ENCODE measurements around the gene AANAT. TPM values are rescaled to one million over a fixed set of nuclear protein-coding genes. Genes with fewer than 3 reads are reported as not detected.

The AANAT gene
- total RNA-seq, 1 experiment from 2014 or later = 0.17 TPM

DNA sequence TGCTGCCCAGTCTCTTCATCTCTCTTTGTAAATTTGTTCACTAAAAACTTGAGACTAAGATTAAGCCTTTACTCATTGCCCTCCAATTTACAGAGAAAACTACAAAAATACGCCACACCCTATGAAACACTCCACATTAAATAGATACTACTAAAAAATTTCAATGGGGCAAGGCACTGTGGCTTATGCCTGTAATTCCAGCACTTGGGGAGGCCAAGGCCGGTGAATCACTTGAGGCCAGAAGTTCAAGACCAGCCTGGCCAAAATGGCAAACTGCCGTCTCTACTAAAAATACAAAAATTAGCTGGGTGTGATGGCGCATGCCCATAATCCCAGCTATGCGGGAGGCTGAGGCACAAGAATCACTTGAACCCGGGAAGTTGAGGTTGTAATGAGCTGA, 18.3 kb upstream of the AANAT start:
- Histone ChIP-seq H3K4me3 (ENCODE audit: insufficient read depth, low read depth, low read length) (no peak overlapping the region), H3K27me3 (ENCODE audit: control insufficient read depth, insufficient read depth, low read length) (no peaks in the 10 kb centered on the region), H3K36me3 (replicated peaks; ENCODE audit: control insufficient read depth, insufficient read depth, low read length) (no peaks in the 10 kb centered on the region; the same call in none of the 2 replicates)
- no peak for DNase-seq

DNA sequence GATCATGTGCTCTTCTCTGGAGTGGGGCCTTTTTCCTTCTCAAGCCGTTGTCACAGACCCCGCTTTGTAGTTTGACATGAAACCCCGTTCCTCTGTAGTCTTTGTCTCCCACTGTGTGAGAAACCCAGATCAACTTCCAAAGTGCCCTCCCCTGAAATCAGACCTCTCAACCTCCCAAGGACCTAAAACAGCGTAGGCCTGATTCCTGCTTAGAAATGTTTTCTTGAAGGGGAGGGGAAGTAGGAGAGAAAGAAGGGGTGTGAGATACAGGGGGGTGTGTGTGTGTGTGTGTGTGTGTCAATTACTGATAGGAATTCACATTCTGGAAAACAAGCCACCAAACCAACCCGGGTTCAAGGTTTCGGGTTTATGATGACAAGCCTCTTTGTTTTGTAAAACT, 15.9 kb upstream of the AANAT start:
- peak overlapping the region; percentile 81 for H3K4me3 ChIP-seq (ENCODE audit: insufficient read depth, low read depth, low read length)
- no peak for DNase-seq
- no peaks in the 10 kb centered on the region for H3K27me3 ChIP-seq (ENCODE audit: control insufficient read depth, insufficient read depth, low read length)
- no peaks in the 10 kb centered on the region; the same call in none of the 2 replicates for H3K36me3 ChIP-seq (replicated peaks; ENCODE audit: control insufficient read depth, insufficient read depth, low read length)

DNA sequence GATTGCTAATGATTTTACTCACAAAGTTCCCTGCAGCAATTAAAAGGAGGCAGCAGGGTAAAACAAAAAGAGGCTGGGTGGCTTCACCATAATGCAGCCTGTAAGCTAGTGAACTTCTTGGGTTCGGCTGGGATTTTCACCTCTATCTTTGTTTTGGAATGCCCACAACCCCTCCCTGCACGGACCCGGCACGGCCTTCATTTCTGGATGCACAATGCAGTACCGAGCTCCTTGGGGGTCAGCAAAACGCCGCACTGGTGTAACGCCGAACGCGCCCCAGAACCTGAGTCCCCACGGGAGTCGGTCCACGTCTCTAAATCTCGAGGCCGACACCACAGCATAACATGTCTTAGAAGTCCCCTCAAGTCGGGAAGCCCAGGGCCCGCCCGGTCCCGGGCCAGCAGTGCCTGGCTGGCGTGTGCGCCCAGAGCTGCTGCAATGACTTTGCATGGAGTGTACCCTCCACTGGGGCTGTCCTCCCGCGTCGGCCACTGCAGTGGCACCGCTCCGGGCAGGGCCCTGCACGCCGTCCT, 15.2 kb upstream of the AANAT start:
- peak; percentile 62 for DNase-seq
- Histone ChIP-seq H3K27me3 (ENCODE audit: control insufficient read depth, insufficient read depth, low read length) (no peaks in the 10 kb centered on the region), H3K36me3 (replicated peaks; ENCODE audit: control insufficient read depth, insufficient read depth, low read length) (no peaks in the 10 kb centered on the region; the same call in none of the 2 replicates), H3K4me3 (ENCODE audit: insufficient read depth, low read depth, low read length) (peak overlapping the region; percentile 81)

DNA sequence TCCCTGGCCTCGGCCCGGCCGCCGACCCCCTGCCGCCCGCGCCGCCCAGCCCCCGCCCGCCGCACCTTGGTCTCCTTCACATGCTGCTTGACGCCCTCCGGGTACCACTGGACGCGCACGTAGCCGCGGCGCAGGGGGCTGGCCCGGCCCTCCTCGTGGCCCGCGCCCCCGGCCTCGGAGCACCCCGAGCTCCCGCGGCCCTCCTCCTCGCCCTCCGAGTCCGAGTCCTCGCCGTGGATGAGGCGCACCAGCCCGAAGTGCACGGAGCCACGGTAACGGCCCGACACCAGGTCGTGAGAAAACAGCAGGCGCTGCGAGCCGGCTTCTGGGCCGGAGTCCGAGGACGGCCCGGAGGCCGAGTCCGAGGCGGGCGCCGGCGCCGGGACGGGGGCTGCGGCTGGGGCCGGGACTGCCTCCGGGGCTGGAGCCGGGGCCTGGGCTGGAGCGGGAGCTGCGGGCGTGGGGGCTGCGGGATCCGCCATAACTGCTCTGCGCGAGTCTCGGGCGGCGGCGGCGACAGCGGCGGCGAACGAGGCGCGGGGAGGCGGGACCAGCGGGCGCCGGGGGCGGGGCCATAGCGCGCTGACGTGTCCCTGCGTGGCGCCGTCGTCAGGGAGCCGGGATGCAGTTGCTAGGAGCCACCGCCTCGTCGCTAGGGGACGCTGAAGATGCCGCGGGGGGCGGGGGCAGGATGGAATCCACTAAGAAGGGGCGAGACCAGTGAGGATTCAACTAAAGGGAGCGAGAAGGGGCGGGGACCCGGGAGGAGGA, 14.6 kb upstream of the AANAT start, which contains the start of gene UBE2O:
UBE2O (minus strand) TSS at position 493 of the 771 bp plus-strand sequence; CDS start at position 482, 11 bp downstream.
- no peaks in the 10 kb centered on the region for H3K27me3 ChIP-seq (ENCODE audit: control insufficient read depth, insufficient read depth, low read length)
- H3K36me3 ChIP-seq (replicated peaks; ENCODE audit: control insufficient read depth, insufficient read depth, low read length) = no peaks in the 10 kb centered on the region; the same call in none of the 2 replicates
- peak within 1 kb of the TSS; percentile 81 for H3K4me3 ChIP-seq (ENCODE audit: insufficient read depth, low read depth, low read length)
- peak; percentile 98 for DNase-seq

DNA sequence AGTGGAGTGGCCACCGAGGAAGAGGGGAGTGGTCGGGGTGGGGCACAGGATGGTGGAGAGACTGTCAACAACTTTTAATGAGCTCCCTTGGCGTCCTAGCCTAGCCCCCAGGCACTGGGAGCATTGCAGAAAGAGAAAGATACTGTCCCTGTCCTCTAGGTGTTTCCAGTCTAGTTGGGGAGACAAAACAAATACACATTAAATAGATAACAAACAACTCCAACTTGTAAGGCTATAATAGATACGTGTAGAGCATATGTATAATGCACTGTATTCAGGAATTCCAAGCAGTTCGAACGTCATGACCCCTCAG, 14.0 kb upstream of the AANAT start:
- no peak overlapping the region for H3K4me3 ChIP-seq (ENCODE audit: insufficient read depth, low read depth, low read length)
- no peak for DNase-seq
- no peaks in the 10 kb centered on the region; the same call in none of the 2 replicates for H3K36me3 ChIP-seq (replicated peaks; ENCODE audit: control insufficient read depth, insufficient read depth, low read length)
- H3K27me3 ChIP-seq (ENCODE audit: control insufficient read depth, insufficient read depth, low read length) = no peaks in the 10 kb centered on the region

DNA sequence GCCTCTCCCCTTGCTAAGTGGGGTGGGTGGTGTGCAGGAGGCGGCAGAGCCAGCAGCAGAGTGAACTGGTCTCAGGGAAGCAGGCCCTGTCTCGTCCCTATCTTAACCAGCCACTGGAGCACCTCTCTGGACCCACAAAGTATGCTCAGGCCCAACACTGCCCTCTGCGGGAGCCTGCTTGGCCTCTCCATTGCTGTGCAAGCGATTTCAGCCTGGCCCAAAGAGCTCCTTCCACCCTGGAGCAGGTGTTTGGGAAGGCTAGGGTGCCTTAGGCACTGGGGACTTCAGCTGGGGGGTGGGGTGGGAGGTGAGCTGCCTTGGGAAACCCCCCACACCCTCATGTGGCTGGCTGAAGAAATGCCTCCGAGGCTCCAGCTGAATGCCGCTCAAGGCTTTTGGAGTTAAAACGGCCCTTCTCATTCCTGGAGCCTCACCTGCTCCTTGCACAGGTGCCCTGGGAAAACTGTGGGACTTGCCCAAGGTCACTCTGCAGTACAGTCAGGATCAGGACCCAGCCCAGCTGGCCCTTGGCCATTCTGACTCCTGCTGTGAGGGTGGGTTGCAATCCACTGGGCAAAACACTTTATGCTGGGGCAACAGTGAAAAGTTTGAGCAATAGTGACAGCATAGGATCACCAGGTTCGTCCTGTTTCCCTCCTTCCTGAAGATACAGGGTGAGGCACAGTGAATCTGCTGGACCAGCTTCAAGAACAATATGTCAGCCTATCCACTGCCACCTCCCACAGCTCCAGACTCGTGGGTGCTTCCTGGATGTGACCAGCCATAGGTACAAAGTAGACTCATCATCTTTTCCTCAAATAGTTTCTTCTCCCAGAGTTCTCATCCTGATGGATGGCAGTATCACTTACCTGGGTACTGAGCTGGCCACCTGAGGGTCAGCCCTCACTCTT, 8.6 kb upstream of the AANAT start:
- peak; percentile 82 for DNase-seq
- no peaks in the 10 kb centered on the region; the same call in 1 of the 2 replicates for H3K27me3 ChIP-seq (ENCODE audit: control insufficient read depth, insufficient read depth, low read length)
- H3K4me3 ChIP-seq (ENCODE audit: insufficient read depth, low read depth, low read length) = no peak overlapping the region
- H3K36me3 ChIP-seq (replicated peaks; ENCODE audit: control insufficient read depth, insufficient read depth, low read length) = no peaks in the 10 kb centered on the region

DNA sequence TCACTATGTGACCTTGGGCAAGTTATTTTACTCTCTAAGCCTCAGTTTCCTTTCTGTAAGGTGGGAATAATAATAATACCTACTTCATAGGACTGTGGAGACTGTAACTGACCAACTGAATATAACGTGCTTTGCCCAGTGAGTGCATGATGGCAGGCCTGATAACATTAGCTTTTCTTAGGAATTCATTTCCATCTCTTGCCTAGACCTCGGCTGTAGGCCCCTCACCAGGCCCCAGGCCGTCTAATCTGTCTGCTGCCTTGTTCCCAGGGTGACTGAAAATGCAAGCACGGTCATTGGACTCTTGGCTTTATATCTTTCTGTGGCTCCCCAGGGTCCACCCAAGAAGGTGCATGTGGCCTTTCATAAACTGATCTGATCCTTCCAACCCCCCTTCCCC, 7.7 kb upstream of the AANAT start:
- no peaks in the 10 kb centered on the region; the same call in 1 of the 2 replicates for H3K27me3 ChIP-seq (ENCODE audit: control insufficient read depth, insufficient read depth, low read length)
- no peaks in the 10 kb centered on the region for H3K36me3 ChIP-seq (replicated peaks; ENCODE audit: control insufficient read depth, insufficient read depth, low read length)
- no peak for DNase-seq
- H3K4me3 ChIP-seq (ENCODE audit: insufficient read depth, low read depth, low read length) = no peak overlapping the region

DNA sequence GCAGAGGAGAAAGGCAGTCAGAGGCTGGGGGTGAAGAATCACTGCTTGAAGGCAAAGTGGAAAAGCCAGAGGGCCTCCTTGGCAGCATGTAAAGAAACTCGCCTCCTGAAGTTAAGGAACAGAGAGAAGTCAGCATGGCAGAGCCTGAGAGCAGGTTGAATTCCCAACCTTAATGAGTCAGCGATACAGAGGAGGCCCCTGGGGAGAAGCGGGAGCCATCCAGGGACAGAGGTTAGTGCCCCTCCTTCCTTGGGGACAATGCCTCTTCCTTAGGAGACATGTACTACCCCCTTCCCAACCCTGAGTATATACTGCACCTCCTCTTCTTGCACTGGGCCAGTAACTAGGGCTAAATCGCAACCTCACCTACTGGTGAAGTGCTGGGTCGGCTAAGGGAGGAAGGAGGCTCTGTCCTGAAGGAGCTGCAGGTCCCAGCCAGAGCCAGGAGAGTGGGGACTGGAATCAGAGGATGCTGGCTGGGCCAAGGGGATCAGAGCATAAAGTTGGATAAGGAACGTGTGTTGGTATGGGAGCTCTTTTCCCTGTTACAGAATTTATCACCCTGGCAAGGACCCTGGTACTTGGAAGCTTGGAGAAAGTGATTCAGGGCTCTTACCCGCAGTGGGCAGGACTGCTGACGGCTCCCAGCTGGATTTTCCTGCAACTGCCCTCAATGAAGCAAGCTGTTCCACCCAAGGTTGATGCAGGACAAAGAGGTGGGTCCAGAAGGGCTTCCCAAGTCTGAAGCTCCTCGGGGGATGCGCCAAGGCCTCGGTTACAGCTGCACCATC, 5.4 kb upstream of the AANAT start:
- no peaks in the 10 kb centered on the region for H3K36me3 ChIP-seq (replicated peaks; ENCODE audit: control insufficient read depth, insufficient read depth, low read length)
- peak; percentile 61 for DNase-seq
- no peaks in the 10 kb centered on the region; the same call in 1 of the 2 replicates for H3K27me3 ChIP-seq (ENCODE audit: control insufficient read depth, insufficient read depth, low read length)
- no peak overlapping the region for H3K4me3 ChIP-seq (ENCODE audit: insufficient read depth, low read depth, low read length)

DNA sequence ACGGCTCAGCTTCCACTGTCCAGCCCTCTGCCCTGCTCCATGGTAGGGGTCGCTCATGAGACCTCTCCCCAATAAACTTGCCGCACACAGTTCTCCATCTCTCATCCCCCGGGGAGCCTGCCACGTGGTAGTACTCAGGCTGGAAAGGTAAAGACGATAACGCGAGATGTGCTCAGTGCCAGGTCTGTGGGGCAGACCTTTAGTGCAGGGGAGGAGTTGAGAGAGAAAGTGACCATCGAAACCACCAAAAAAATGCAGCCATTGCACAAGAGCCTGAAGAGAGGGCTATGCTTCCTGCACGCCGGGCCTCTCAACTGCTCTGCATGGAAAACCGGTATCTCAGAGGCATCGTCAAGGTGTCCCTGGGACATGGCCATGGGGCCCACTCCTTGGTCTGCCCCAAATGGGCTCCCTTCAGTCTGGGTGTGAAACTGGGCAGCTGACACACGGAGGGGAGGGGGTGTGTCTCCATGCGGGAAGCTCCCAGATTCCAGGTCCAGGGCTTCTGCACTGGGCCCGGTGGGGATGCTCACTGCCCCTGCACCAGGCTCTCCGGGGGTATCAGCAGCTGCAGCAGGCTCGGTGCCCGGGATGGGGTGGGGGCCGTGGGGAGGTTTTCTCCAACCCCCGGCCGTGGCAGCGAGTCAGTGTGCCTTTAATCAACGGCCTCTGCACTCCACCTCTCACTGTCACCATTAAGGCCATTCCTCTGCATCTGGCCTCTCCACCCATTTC, 4.7 kb upstream of the AANAT start:
- DNase-seq = no peak
- Histone ChIP-seq H3K27me3 (ENCODE audit: control insufficient read depth, insufficient read depth, low read length) (no peaks in the 10 kb centered on the region; the same call in 1 of the 2 replicates), H3K4me3 (ENCODE audit: insufficient read depth, low read depth, low read length) (no peak overlapping the region), H3K36me3 (replicated peaks; ENCODE audit: control insufficient read depth, insufficient read depth, low read length) (no peaks in the 10 kb centered on the region)

DNA sequence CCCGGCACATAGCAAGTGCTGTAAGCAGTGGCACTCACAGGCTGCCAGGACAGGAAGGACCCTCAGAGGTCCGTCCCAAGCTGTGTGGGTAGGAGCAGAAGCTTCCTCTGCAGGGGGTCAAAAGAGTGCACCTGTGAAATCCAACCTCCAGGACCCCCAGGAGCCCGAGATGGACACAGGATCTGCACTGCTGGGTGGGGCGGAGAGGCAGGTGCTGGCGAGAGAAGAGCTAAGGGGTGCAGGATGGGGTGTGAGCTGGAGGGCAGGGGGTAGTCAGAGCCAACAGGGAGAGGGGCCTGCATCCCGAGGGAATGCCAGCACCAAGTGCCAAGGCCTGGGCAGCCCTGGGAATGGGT, 650 bp upstream of the AANAT start:
- no peaks in the 10 kb centered on the region; the same call in 1 of the 2 replicates for H3K27me3 ChIP-seq (ENCODE audit: control insufficient read depth, insufficient read depth, low read length)
- H3K36me3 ChIP-seq (replicated peaks; ENCODE audit: control insufficient read depth, insufficient read depth, low read length) = no peaks in the 10 kb centered on the region
- DNase-seq = no peak
- no peak overlapping the region for H3K4me3 ChIP-seq (ENCODE audit: insufficient read depth, low read depth, low read length)

DNA sequence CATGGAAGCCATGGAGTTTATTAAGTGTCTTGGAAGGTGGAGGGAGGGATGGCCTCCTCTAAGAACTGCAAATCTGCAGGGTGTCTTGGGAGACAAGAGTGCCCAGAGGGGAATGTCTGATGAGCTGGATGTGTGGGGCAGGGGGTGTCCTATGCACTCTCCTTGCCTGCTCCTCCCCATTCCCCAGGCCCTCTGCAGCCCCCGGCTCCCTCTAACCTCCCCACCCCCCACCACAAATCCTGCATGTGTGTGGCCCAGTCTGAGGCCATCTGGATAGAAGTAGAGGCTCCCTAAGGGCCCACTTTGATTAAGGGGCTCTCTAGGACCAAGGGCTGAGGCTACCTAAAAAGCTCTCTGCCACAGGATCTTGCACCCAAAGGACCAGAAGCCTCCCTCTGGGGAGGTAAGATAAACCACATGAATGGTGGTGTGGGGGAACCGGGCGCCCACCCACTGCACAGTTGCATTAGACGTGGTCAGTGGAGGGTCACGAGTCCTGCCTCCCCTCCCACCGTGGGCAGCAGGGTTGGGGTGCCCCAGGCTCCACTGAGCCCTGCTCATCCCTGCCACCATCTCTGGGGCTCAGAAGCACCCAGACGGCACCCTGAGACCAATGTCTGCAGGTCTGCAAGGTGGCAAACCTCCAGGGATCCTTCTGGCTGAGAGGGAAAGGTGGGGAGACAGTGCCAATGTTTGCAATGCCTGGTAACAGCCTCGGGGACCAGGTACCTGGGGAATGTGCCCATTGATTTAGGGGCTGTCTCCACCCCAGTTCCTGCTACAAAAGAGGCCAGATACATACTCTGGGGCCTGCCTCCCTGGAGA, 618 bp downstream of the AANAT start:
- H3K36me3 ChIP-seq (replicated peaks; ENCODE audit: control insufficient read depth, insufficient read depth, low read length) = no peaks in the 10 kb centered on the region; the same call in 1 of the 2 replicates
- H3K4me3 ChIP-seq (ENCODE audit: insufficient read depth, low read depth, low read length) = no peak overlapping the region
- peak; percentile 64 for DNase-seq
- H3K27me3 ChIP-seq (ENCODE audit: control insufficient read depth, insufficient read depth, low read length) = no peaks in the 10 kb centered on the region

DNA sequence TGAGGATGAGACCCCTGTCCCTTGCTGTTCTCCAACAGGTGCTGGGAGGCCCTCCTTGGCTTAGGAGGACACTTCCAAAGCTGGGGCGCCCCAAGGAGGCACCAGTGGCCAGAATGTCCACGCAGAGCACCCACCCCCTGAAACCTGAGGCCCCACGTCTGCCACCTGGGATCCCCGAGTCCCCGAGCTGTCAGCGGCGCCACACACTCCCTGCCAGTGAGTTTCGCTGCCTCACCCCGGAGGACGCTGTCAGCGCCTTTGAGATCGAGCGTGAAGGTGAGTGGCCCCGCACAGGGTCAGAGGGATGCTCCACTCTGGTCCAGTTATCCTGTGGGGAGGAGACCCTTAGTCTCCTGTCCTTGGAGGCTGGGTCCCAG, 1.2 kb downstream of the AANAT start:
- no peaks in the 10 kb centered on the region for H3K27me3 ChIP-seq (ENCODE audit: control insufficient read depth, insufficient read depth, low read length)
- DNase-seq = no peak

More for the DNA sequence above, 1.2 kb downstream of the AANAT start:
- H3K4me3 ChIP-seq (ENCODE audit: insufficient read depth, low read depth, low read length) = no peak overlapping the region
- H3K36me3 ChIP-seq (replicated peaks; ENCODE audit: control insufficient read depth, insufficient read depth, low read length) = no peaks in the 10 kb centered on the region; the same call in 1 of the 2 replicates
